GM19099 (cell line): ENCODE data around the gene KIF18B.

ENCODE experiments used
- POLR2A ChIP-seq: IDR thresholded peaks from 3 replicates; pipeline ENCODE4 v1.6.1; 2011; ENCODE audit warnings: low read depth; ENCODE audit not compliant: insufficient read length; ENCODE audit errors: extremely low read depth

KIF18B gene

GRCh38 chr17:44932096-44932786 lies 15.3 kb downstream of the KIF18B start:
- no peak for TF ChIP-seq POLR2A

GRCh38 chr17:44931376-44931775 lies 16.2 kb downstream of the KIF18B start:
- no peak for TF ChIP-seq POLR2A

- TF ChIP-seq POLR2A: no peak
Measured at GRCh38 chr17:44930667-44931066, 16.9 kb downstream of the KIF18B start.

GRCh38 chr17:44928950-44929720 lies 18.4 kb downstream of the KIF18B start:
- no peak for TF ChIP-seq POLR2A

GRCh38 chr17:44928136-44928535 lies 19.4 kb downstream of the KIF18B start:
- no peak for TF ChIP-seq POLR2A

GRCh38 chr17:44927696-44928095 lies 19.9 kb downstream of the KIF18B start:
- no peak for TF ChIP-seq POLR2A

GRCh38 chr17:44926821-44927525 lies 20.6 kb downstream of the KIF18B start:
- no peak for TF ChIP-seq POLR2A

- TF ChIP-seq POLR2A: no peak
Measured at GRCh38 chr17:44925731-44926697, 21.6 kb downstream of the KIF18B start.

GRCh38 chr17:44924107-44924544 lies 23.4 kb downstream of the KIF18B start:
- no peak for TF ChIP-seq POLR2A

GRCh38 chr17:44922746-44923470 lies 24.7 kb downstream of the KIF18B start:
- no peak for TF ChIP-seq POLR2A

GRCh38 chr17:44922136-44922535 lies 25.4 kb downstream of the KIF18B start:
- no peak for TF ChIP-seq POLR2A

GRCh38 chr17:44921122-44921882 lies 26.3 kb downstream of the KIF18B start:
- TF ChIP-seq POLR2A: no peak

- TF ChIP-seq POLR2A: no peak
Measured at GRCh38 chr17:44920565-44920940, 27.0 kb downstream of the KIF18B start.

- no peak for TF ChIP-seq POLR2A
Measured at GRCh38 chr17:44919885-44920564, 27.5 kb downstream of the KIF18B start.
